Choroid plexus epithelial cell (primary cell): ENCODE measurements around the gene FCAMR.

Source experiments
- DNase-seq: peaks from one replicate; pipeline ENCODE4 v3.0.0-alpha.2; 2010; ENCODE audit warnings: low read depth
- H3K4me3 ChIP-seq: 2 replicates; pipeline ENCODE4 v1.5.1; 2011; ENCODE audit warnings: low read depth, mild to moderate bottlenecking, control low read depth, low read length, moderate library complexity
- TF ChIP-seq, protein P1 (sequence below): conservative IDR thresholded peaks from 2 replicates; pipeline ENCODE4 v1.5.1; 2011; ENCODE audit warnings: low read depth, mild to moderate bottlenecking, control low read depth, inconsistent platforms, low read length, moderate library complexity

FCAMR gene

DNA sequence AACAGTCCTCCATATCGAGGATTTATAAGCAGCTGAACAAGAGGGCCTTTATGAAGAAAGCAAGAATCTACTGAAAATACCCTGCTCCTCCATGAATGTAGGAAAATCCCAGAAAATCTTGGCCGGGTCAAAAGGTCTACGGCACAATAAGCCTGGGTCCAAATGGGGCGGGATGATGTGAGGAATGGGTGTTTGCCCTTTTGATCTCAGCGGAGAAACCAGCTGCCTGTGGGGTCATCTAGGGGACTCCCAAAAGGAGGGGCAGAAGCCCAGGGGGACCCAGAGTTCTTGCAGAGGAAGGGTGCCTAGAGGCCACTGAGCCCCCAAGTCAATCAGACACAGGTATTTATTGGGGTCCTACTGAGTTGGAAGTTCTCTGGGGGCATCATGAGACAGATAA, 12.6 kb downstream of the FCAMR start:
- H3K4me3 ChIP-seq: no peak overlapping the region
- TF ChIP-seq, protein P1, sequence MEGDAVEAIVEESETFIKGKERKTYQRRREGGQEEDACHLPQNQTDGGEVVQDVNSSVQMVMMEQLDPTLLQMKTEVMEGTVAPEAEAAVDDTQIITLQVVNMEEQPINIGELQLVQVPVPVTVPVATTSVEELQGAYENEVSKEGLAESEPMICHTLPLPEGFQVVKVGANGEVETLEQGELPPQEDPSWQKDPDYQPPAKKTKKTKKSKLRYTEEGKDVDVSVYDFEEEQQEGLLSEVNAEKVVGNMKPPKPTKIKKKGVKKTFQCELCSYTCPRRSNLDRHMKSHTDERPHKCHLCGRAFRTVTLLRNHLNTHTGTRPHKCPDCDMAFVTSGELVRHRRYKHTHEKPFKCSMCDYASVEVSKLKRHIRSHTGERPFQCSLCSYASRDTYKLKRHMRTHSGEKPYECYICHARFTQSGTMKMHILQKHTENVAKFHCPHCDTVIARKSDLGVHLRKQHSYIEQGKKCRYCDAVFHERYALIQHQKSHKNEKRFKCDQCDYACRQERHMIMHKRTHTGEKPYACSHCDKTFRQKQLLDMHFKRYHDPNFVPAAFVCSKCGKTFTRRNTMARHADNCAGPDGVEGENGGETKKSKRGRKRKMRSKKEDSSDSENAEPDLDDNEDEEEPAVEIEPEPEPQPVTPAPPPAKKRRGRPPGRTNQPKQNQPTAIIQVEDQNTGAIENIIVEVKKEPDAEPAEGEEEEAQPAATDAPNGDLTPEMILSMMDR: no peak
- no peak for DNase-seq

DNA sequence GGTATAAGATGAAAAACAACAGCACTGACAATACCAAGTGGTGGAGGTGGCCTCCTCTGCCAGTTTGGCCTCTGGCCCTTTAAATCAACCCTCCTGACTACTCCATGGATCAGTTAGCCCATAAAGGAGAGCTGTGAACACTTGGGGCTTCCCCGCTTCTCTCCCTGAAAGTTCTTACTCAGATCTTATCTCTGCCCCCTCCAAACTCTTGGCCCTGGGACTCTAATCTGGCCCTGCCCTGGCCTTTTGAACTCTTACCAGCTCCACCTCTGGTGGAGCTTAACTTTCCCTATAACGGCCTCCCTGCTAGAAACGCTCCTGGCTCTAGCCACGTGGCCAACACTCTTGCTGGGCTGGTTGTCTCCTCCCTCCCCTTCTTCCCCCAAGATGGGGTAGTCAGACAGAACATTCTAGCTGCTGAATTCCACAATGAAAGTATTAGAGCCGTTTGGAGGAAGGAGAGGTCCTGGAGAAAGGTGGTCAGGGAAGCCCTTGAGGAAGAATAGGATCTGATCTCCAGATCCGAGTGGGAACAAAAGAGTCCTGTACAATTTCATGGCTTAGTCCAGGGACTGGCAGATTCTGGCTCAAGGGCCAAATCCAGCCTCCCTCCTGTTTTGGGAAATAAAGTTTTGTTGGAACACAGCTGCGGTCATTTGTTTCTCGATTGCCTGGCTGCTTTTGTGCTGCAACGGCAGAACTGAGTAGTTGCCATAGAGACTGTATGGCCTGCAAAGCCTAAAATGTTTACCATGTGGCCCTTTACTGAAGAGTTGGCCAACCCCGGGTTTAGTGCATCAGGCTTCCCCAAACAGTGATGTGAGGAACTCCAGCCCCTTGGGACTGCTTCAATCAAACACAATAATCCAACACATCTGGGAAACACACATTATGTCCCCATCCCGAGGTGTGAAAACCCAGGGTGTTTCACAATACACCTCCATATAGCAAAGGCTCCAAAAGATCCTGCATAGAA, 14.5 kb downstream of the FCAMR start:
- TF ChIP-seq, protein P1: no peak
- H3K4me3 ChIP-seq: no peak overlapping the region
- no peak for DNase-seq

DNA sequence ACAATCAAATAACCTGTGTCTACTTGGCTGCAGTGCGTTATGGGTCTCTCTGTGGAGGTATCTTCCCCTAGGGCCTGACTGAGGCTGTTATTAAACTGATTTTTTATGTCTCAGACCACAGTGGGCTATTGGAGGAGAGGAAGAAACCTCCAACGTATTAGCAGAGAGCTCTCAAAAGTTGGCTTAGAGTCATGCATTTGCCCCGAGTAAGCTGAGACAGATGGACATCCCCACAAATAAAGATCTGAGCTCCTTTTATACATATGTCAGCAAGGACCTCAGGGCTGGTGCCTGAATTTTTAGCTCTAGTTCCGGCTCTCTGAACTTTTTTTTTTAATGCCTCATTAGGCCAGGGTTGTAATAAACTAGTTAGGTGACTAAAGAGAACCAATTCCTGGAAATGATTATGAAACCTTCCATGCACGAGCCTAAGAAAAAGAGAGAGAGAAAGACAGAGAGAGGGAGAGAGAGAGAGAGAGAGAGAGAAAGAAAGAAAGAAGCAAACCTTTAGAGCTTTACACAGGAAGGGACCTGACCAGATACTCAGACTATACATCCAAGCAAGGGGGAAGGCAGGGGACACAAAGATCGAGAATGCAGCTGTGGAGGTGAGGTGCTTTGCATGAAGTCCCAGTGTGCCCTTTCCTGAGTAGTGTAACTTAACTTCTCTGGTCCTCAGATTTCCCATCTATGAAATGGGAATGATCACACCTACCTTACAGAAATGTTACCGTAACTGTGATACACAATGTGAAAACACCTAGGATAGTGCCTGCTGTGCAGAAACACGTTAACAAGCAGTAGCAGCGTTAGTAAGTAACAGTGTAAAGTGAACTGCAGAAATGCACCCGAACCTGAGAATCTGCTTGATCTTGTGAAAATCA, 15.6 kb downstream of the FCAMR start:
- no peak overlapping the region for H3K4me3 ChIP-seq
- DNase-seq: no peak
- TF ChIP-seq, protein P1: no peak

DNA sequence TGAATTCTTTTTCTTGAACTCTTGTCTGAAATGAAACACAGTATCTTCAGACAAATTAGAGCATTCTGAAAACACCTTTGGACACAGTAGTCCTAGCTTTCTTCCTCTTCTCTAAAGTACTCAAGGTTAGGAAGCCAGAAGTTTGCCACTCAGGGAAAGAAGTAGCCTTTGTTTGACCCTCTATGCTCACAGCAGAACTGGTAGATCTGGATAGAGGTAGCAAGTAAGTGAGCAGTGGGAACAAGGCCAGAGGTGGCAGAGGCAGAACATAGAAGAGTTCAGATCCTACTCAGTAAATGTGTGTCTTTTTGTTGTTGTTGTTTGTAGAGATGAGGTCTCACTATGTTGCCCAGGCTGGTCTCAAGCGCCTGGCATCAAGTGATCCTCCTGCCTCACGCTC, 16.6 kb downstream of the FCAMR start:
- no peak for DNase-seq
- TF ChIP-seq, protein P1: no peak
- H3K4me3 ChIP-seq: no peak overlapping the region

DNA sequence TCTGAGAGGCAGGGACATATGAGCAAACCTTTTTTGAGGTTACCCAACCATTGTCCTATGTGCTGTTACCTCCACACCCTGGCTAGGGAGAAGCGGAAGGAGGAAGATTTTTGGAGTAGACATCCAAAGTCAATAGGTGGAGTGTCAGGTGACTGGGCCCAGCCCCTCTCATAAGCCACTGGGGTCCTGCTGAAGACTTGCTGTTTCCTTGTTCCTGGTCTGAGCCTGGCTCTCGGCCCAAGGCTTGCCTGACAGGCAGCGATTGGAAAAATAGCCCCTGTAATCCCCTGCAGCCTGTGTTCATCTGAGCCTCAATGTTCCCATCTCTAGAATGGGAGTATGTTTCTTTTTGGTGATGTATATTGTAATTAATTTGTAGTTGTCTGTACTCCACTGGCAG, 17.1 kb downstream of the FCAMR start:
- TF ChIP-seq, protein P1: no peak
- no peak overlapping the region for H3K4me3 ChIP-seq
- no peak for DNase-seq

DNA sequence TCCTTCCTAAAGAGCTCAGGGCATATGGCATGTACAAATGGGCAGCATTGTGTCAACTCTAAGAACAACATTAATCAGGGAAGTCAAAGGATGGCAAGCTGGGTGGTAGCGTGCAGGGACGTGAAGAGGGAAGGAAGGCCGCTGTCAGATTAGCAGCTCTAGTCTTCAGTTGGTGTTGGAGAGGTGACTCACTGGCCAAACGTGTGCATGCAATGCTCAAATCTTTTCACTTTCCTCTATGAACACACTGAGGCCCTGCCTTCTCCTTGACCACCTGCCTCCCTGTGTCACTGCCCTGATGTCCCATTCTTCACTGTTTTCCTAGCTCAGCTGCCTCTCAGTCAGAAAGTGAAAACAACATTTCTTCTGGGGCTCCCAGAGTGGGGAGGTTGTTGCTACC, 18.1 kb downstream of the FCAMR start:
- TF ChIP-seq, protein P1: no peak
- no peak overlapping the region for H3K4me3 ChIP-seq
- DNase-seq: no peak
